GM21423 (cell line): ENCODE data around the gene CAMTA2.
"Not testable (repeated sequence)": the region's sequence is repeated elsewhere in the genome, so short reads cannot be mapped to it uniquely, and the experiment has no call there.

ENCODE experiments used
- ATAC-seq: cut with Tn5 transposase; IDR thresholded peaks from one replicate; pipeline ENCODE4 v1.9.1; 2021; ENCODE audit warnings: mild to moderate bottlenecking, moderate library complexity; ENCODE audit not compliant: unreplicated experiment

Gene CAMTA2

GRCh38 chr17:4934173-4934979, 53.1 kb downstream of the CAMTA2 start:
- ATAC-seq = no peak

GRCh38 chr17:4933646-4934045, 53.8 kb downstream of the CAMTA2 start:
- ATAC-seq = no peak

DNA sequence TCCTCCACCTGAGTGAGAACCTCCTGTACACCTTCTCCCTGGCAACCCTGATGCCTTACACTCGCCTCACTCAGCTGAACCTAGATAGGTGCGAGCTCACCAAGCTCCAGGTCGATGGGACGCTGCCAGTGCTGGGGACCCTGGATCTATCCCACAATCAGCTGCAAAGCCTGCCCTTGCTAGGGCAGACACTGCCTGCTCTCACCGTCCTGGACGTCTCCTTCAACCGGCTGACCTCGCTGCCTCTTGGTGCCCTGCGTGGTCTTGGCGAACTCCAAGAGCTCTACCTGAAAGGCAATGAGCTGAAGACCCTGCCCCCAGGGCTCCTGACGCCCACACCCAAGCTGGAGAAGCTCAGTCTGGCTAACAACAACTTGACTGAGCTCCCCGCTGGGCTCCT, 54.7 kb downstream of the CAMTA2 start:
- no peak for ATAC-seq

- ATAC-seq = no peak
These were observed 55.5 kb downstream of the CAMTA2 start, which contains the start of gene GP1BA for GRCh38 chr17:4931963-4932362. Gene GP1BA (plus strand): TSS chr17:4932277. CDS start chr17:4932605, 328 bp downstream.

GRCh38 chr17:4928881-4929280, 58.6 kb downstream of the CAMTA2 start:
- no peak for ATAC-seq

DNA sequence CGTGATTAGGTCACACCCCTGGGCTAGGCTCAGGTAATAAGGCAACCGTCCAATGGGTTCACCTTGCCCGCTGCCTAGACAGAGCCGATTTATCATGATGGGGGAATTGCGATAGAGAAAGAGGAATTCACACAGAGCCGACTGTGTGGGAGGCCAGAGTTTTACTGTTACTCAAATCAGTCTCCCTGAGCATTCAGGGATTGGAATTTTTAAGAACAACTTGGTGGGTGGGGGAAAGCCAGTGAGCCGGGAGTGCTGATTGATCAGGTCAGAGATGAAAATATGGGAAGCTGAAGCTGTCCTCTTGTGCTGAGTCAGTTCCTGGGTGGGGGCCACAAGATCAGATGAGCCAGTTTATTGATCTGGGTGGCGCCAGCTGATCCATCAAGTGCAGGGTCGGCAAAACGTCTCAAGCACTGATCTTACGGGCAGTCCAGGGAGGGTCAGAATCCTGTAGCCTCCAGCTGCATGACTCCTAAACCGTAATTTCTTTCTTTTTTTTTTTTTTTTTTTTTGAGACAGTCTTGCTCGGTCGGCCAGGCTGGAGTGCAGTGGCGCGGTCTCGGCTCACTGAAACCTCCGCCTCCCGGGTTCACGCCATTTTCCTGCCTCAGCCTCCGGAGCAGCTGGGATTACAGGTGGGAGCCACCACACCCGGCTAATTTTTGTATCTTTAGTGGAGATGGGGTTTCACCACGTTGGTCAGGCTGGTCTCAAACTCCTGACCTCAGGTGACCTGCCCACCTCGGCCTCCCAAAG, 60.7 kb downstream of the CAMTA2 start:
- ATAC-seq = not testable (repeated sequence)

DNA sequence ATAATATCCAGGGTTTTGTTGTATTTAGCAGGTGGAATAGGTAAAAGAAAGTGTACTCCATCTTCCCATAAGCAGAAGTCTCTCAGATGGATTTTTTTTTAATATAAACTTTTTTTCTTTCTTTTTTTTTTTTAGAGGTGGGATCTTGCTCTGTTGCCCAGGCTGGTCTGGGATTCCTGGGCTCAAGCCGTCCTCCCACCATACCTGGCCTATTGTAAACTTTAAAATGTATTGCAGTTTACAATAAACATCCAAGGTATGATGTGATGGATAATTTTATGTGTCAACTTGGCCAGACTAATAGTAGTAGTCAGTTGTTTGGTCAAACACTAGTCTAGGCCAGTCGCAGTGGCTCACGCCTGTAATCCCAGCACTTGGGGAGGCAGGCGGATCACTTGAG, 66.2 kb downstream of the CAMTA2 start:
- no peak for ATAC-seq

DNA sequence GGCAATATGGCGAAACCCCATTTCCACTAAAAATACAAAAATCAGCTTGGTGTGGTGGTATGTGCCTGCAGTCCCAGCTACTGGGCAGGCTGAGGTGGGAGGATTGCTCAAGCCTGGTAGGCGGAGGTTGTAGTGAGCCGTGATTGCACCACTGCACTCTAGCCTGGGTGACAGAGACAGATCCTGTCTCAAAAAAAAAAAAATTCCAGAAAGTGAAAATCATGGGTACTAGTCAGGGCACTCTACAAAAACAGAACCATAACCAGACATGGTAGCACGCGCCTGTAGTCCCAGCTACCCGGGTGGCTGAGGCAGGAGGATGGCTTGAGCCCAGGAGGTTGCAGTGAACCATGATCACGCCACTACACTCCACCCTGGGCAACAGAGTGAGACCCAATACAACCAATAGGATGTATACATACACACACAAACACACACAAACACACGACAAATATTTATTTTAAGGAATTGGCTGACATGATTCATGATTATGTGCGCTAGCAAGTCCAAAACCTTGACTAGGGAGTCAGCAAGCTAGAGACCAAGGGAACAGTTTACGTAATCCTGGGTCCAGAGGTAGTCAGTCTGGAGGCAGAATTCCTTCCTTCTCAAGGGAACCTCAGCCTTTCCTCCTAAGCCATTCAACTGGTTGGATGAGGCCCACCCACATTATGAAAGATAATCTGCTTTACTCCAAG, 67.0 kb downstream of the CAMTA2 start:
- no peak for ATAC-seq

GRCh38 chr17:4919511-4920047, 67.9 kb downstream of the CAMTA2 start:
- ATAC-seq = no peak
